GM19324 (cell line): ENCODE measurements around the gene PPP1R3C.

Experiments
- ATAC-seq: cut with Tn5 transposase; IDR thresholded peaks from one replicate; pipeline ENCODE4 v1.9.1; 2021; ENCODE audit warnings: mild to moderate bottlenecking, moderate library complexity; ENCODE audit not compliant: unreplicated experiment, low FRiP score

The PPP1R3C gene

DNA sequence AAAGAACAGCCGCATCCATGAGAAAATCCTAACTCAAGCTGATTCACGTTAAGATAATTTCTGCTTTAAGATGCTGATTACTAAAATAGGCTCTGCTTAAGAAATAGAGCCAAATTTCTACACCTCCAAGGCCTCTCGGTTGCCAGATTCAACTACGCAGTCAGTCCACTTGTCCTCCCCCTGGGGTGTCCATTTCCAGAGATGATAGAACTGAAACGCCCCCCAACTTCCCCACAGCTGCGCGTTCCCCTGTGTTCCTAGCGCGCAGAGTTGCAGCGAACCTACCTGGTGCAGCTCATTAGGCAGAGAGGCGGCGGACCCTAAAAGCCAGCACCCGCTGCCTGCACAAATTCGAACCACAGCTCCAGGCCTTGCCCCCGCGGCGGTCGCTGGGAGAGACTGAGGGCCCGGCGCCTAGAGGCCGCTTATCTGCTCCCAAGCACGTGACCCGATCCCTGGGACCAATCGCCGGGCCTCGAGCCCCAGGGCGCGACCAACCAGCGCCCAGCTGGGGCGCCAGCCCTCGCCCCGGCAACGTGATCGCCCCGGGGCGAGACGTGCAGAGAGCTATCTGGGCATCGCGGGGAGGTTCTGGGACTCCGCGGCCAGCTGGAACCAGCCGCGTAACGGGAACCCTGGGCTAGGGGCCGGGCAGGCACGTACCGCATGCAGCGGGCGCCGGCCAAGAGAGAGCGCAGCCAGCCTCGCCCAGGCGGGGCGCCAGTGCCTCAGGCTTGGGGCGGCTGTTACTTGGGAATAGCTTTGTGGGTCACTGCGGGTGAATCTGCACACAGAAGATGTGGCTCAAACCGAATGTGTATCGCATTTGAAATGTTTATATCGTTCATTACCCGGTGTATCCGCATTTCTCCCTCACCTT is at the start of gene PPP1R3C:
Gene PPP1R3C, minus strand, starts transcription at position 401 of the 880 bp plus-strand sequence. Its CDS starts 102 bp downstream, at position 299.
- ATAC-seq: peak; percentile 67

DNA sequence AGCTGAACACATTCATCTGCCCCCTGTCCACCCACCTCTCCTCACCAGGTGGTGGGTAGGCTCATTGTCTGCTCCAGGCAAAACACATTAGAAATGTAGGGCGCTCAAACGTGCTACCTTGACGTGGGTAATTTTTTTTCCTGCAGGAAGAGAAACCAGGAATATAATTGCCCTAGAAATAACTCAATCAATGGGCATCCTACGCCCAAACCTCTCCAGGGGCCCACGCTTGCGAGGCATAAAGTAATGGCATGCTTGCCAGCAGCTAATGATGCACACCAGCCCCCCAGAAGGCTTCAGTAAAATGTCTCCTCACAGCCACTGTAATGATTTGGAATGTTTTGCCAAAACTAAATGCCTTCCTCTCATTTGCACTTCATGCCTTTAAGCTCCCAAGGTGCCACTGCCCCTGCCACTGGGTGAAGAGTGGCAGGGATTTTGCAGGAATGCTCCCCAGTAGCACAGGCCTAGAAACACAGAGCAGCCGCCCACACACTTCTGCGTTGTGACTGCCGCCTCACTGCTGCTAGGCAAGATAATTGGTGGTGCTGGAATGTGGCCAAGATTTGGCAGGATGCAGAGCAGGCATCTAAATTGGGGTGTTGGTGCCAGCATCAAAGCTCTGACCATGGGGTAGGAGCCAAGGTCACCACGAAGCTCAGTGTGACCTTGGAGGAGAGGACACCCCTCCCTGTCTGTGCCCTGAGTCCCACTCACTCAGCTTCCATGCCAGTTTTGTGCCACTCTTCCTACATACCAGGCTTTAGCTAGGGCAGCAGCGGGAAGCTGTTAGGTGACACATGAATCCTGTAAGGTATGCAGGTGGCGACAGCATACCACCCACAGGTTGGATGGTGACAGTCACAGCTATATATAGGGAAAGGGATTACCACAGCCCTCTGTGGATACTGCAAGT is 48.7 kb upstream of the PPP1R3C start:
- no peak for ATAC-seq

DNA sequence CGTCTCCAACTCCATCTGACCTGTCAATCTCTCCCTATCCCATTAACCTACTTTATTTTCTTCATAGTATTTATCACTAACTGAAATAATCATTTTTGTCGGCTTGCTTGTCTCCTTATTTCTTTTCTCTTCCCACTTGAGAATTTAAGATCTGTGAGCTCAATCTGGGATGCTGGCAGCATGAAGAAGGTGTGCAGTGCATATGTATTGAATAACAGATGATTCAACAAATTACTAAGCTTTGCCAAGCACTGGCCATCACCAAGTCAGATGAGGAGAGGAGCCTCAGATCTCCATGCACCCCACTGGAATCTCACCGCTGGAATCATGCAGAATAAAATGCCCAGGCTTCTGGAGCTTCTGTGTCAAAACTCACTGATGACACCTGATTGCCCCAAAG is 47.6 kb upstream of the PPP1R3C start:
- no peak for ATAC-seq

DNA sequence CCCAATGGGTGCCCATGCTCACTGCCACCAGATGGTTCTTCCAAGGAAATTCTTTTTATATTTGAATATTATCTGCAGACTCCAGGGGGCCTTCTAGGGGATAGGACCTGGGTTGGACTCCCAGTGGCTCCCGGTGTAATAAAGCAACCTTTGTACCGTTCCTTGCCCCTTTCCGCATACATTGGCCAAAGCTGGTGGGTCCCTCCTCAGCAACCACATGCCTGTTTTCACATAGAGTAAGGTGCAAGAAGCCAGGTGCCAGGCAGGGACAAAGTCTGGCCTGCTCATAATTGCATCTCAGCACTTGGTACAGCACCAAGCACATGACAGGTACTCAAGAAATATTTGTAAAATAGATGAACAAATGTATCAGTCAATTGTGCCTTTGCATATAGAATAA is 46.4 kb upstream of the PPP1R3C start:
- ATAC-seq: no peak

DNA sequence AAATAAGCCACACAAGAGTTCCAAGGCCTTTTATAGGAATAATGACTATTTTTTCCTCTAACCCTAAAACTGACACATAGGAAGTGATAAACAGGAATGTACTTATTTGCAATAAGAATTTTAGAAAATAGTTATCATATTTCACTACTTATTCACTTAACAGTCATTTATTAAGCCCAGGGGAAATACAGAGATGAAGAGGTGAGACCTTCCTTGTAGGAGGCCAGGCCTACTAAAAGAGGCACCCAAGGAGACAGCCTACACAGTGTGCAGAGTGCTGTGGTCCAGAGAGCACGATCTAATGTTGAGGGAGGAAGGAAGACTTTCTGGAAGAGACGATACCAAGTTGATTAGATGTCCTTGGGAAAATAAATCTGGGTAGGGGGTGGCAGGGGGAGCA is 45.0 kb upstream of the PPP1R3C start:
- ATAC-seq: no peak

- ATAC-seq: no peak
Observed at GRCh38 chr10:91672021-91672608, 39.2 kb upstream of the PPP1R3C start.

DNA sequence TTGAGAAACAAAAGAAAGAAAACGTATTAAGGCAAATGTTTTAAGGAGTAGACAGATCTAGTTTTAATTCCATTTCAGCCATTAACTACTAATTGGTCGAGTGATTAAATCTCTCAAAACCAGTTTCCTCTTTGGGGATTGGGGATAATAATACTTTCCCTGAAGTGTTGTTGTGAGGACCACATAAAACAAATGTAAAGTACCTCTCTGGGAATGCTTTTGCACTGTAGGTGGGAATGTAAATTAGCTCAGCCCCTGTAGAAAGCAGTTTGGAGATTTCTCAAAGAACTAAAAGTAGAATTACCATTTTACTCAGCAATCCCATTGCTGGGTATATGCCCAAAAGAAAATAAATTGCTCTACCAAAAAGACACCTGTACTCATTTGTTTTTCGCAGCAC is 36.0 kb upstream of the PPP1R3C start:
- no peak for ATAC-seq

GRCh38 chr10:91665842-91666241 is 33.0 kb upstream of the PPP1R3C start:
- no peak for ATAC-seq

GRCh38 chr10:91664426-91664825 is 31.6 kb upstream of the PPP1R3C start:
- no peak for ATAC-seq

DNA sequence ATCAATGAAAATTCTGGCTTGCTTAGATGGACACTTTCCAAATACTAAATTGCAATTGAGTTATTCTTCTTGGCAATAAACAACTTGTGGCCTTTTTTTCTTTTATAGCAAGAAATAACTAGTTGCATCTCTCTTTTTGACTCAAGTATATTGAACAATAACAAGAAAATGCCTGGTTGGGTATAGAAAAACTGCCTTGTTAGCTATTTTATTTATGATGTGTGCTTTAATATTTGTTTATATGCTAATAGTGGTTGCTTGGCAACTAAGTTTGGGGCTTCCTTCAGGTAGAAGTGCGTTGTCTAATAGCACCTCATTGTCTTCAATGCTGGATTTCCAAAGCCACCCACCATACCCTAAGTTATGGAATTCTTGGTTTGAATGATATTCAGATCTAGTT is 30.1 kb upstream of the PPP1R3C start:
- no peak for ATAC-seq

DNA sequence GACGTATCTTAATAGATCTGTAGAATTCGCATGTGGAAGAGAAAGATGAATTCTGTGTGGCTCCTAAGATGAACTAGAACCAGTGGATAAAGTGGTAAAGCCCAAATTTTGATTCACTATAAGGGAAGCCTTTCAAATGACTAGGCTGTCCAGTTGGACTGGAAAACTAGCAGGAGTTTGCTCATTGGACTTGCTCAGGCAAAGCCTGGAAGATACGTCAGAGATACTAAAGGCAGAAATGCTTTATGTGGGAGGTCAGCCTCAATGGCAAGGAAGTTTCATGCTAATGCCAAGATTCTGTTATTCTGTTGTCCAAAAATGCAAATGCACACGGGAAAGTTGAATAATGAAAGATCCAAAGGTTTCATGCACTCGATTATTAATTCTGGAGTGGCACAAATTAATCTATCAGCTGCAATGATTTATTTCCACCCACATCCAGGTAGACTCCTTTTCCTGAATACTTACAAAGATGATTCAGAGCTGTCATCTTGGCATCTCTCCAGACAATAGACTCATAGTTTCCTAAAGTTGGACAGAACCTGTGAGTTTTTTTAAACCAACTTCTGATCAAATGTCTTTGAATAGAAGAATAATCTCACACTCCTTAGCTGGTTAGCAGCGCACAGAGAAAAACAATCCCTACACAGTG is 20.5 kb upstream of the PPP1R3C start:
- ATAC-seq: no peak

GRCh38 chr10:91652364-91652763 is 19.5 kb upstream of the PPP1R3C start:
- no peak for ATAC-seq

DNA sequence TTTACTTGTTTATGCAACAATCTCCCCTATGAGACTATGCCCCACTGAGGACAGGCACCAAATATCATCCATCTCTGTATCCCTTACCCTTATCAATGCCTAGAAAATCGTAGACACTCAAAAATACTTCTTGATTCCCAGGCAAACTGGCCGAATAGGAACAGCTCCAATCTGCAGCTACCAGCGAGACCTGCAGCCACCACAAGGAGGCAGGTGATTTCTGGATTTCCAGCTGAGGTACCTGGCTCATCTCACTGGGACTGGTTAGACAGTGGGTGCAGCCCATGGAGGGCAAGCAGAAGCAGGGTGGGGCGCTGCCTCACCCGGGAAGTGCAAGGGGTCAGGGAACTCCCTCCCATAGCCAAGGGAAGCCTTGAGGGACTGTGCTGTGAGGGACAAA is 10.8 kb upstream of the PPP1R3C start:
- ATAC-seq: no peak

DNA sequence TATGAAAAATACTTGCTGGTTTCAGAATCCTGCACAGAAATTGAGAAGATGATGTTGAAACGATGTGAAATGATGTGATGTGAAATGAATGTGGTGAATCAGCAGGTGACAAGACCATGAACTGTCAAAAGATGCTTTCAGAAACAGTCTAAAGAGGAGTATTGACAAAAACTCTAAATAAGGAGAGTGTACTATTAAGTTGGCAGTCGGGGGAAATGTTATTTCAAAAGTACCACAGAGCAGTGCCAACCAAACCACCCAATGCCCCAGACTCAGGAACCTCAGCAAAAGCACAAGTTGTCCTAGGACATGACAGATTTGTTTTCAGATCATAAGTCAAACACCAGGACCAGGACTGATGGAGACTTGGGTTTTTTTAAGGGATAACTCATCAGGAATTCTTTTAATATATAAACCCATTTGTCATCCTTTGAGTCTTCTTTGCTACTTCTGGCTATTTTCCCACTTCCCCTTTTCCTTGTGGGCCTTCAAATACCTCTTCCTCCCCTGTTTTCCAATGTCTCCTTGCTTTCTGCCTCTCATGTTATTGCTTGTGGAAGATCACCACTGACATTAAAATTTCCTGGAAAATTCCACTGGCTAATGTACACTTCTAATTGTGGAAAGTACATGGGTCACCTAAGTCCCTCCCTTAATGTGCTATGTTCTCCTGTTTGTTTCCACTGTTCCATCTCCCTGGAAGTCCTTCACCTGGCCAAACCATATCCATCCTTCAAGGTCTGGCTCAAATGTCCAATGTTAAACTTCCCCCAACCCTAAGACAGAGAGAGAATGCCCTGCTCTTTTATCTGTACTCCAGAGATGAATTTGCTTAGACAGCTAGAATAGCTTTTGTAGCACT is 10.2 kb upstream of the PPP1R3C start:
- no peak for ATAC-seq

GRCh38 chr10:91636892-91637291 is 4.0 kb upstream of the PPP1R3C start:
- no peak for ATAC-seq

DNA sequence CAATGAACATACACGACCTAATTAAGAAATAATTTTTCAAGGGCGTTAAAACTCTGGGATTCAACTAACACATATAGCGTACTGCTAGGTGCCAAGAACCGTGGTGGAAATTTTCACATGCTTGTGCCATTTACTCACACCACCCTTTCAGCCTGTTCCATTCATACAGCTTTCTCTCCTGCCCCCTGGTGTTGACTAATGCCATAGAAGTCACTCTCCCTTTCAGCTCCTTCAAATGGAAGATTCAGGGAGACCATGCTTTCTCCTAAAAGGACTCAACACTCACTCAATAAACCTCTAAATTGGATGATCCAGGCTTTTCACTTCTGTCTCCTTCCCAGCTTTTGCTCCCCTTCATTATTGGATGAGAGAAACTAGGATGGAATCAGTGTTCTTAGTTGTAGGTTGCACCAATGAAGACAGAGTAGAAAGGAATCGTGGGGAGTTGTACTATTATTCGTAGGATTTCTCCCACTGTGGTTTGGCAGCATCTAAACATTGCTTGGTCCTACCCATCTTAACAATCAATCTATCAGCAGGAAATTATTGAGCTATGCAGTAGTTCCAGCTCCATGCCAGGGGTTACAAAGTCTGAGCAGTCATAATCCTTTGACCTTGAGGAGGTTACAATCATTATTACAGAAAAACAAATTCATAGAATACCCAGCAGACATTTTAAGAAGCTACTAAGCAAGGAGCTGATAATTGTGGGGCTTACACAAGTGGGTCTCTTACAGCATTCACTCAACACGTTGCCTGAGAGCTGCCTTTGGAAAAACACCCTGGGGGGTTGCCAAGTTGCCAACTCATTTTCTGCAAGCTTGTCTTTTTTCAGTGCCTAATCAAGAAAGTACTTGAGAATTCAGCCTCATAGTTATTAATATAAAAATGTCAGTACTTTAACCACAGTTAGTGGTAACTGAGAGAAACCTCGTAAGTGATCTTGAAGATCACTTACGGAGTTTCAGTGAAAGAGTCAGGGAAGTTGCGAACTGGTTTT is 2.8 kb upstream of the PPP1R3C start:
- ATAC-seq: no peak

DNA sequence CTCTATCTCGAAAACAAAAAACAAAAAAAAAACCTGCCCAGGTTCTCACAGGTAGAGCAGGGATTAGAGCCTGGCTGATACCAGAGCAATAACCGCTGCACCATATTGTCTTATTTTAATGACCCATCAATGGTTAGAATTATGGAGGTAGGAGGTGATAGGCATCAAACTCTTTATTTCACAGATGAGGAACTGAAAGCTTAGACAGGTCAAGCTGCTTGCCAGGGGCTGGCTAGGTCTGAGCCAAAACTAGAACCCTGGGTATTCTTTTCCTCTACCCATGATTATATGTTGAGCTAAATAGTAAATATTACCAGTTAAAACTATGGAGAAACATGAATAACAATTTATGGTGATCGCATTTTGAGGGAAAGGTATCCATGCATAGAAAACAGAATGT is 2.0 kb upstream of the PPP1R3C start:
- ATAC-seq: no peak

DNA sequence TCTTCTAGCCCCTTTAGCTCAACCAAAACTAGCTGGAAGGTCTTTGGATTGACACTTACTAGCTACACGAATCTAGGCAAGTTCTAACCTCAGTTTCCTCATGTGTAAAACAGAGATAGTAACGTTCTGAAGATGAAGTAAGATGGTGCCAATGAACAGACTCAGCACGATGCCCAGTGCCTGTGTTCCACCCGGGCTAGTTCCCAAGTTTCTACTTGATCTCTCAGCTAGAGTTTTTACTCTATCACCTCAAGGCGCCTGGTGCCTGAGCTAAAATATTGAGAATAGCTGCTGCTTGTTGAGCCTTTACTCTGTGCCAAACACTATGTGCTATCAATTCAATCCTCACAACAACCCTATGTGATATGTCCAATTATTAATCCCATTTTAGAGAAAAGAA is 1.4 kb upstream of the PPP1R3C start:
- no peak for ATAC-seq
